ENCODE measurements around the gene VPS26C. TPM values are rescaled to one million over a fixed set of nuclear protein-coding genes. Genes with fewer than 3 reads are reported as not detected.

VPS26C gene
- total and polyA plus RNA-seq, 2 of the 13 experiments (the other 11 are each of a cell fraction or from before 2014, with no cell fraction given) = 30.3 to 39.7 TPM

GRCh38 chr21:37237764-37238163 lies 29.4 kb downstream of the VPS26C start (continued):
- TF ChIP-seq ZNF318 (CRISPR knock-in tag; IDR thresholded peaks at IDR 0.05) (no peak), ZNF564 (CRISPR knock-in tag; IDR thresholded peaks at IDR 0.05) (no peak), ZBTB7A (CRISPR knock-in tag; IDR thresholded peaks at IDR 0.05) (no peak)

- ATAC-seq = no peak
- no peak overlapping the region for H2AFZ ChIP-seq (ENCODE audit: low read length)
- no peaks in the 10 kb centered on the region for H3K9me3 ChIP-seq (ENCODE audit: low read length)
- CTCF ChIA-PET (ENCODE audit: low intra/inter-chr PET ratio, low total read pairs) = no interaction called here
- WGBS (ENCODE audit: low lambda C conversion rate) = 96% methylated on average over 2 of the region's 2 CpGs
- no peak for FAIRE-seq
- H3K27me3 ChIP-seq (ENCODE audit: control insufficient read depth in 1 of 2, insufficient read depth in 2 of 2, low read length in 2 of 2) = no peaks in the 10 kb centered on the region
- intact Hi-C loops (cut with micrococcal nuclease; ENCODE audit: unreplicated experiment) (no loop called here), in situ Hi-C loops (cut with HindIII; ENCODE audit: extremely low pct_ligation_motif_present, low pct_unique_long_range_greater_than_20kb) (no loop called here)
- H3K4me1 ChIP-seq (ENCODE audit: insufficient read depth, low read length) = no peaks in the 10 kb centered on the region
- H3K4me2 ChIP-seq (ENCODE audit: low read depth, low read length) = no peak overlapping the region
- H3K79me2 ChIP-seq (ENCODE audit: insufficient read depth, low read length) = peaks cover 3% of the 10 kb centered on the region
- POLR2A ChIA-PET = no interaction called here
- H3K36me3 ChIP-seq (replicated peaks in 1 of 2; ENCODE audit: control insufficient read depth in 1 of 2, insufficient read depth in 2 of 2, low read length in 2 of 2) = peaks cover 4 to 61% of the 10 kb centered on the region in 2 experiments; a peak in 4 of 5 replicates
- H3K4me3 ChIP-seq (replicated peaks in 1 of 3; ENCODE audit: insufficient read depth in 1 of 3, low read depth in 2 of 3, low read length in 3 of 3) = no peak overlapping the region
- H4K20me1 ChIP-seq (ENCODE audit: insufficient read depth, low read length) = no peaks in the 10 kb centered on the region
- H3K9ac ChIP-seq (ENCODE audit: insufficient read depth, low read depth, low read length) = no peak overlapping the region
- no peak for DNase-seq (ENCODE audit: low spot score)
- BruUV-seq (replicated peaks) = no TSS peak
- H3K27ac ChIP-seq (ENCODE audit: extremely low read length, insufficient read depth, low read length) = no peak overlapping the region
- TF ChIP-seq KDM4B (CRISPR knock-in tag; IDR thresholded peaks at IDR 0.05) (no peak), ASH2L (IDR thresholded peaks at IDR 0.05; ENCODE audit: insufficient read length, low read depth, low read length) (no peak), ZNF34 (CRISPR knock-in tag; IDR thresholded peaks at IDR 0.05; ENCODE audit: borderline replicate concordance) (no peak), ZBTB44 (CRISPR knock-in tag; IDR thresholded peaks at IDR 0.05) (no peak), NFKBIZ (CRISPR knock-in tag; IDR thresholded peaks at IDR 0.05) (no peak), PBX2 (CRISPR knock-in tag; IDR thresholded peaks at IDR 0.05) (no peak), ZNF775 (CRISPR knock-in tag; IDR thresholded peaks at IDR 0.05; ENCODE audit: borderline replicate concordance) (no peak), RARA (CRISPR knock-in tag; IDR thresholded peaks at IDR 0.05) (no peak), ZNF703 (CRISPR knock-in tag; IDR thresholded peaks at IDR 0.05; ENCODE audit: borderline replicate concordance) (no peak), ZNF619 (CRISPR knock-in tag; IDR thresholded peaks at IDR 0.05) (no peak), GATA4 (IDR thresholded peaks at IDR 0.05; ENCODE audit: borderline replicate concordance, low read depth) (no peak)
These were observed 29.8 kb downstream of the VPS26C start for GRCh38 chr21:37237346-37237745.

All from HepG2 (cell line).